Uterus (tissue), 2 donors: ENCODE data around the gene ZYG11B.

Experiments
- CTCF ChIP-seq, 4 experiments: fragments of 200-600 bp in 2 of 4; fragments of 450-650 bp in 2 of 4; sonication (generic) in 2 of 4; IDR thresholded peaks; one replicate each; pipeline ENCODE4 v1.5.1; 2016 to 2019; ENCODE audit warnings: antibody characterized with exemption in 4 of 4, mild to moderate bottlenecking in 2 of 4, moderate library complexity in 1 of 4
- POLR2A ChIP-seq, 2 donors: fragments of 450-650 bp; IDR thresholded peaks; one replicate each; pipeline ENCODE4 v1.6.1; 2016; ENCODE audit warnings: antibody characterized with exemption in 2 of 2, mild to moderate bottlenecking in 1 of 2, moderate library complexity in 1 of 2

- TF ChIP-seq POLR2A (IDR thresholded peaks at IDR 0.05), result no peak
- no peak for TF ChIP-seq CTCF (IDR thresholded peaks at IDR 0.05)
Observed at GRCh38 chr1:52683367-52683940, 42.8 kb upstream of the ZYG11B start.
